ENCODE results near the gene CACNG5. TPM values are rescaled to one million over a fixed set of nuclear protein-coding genes. Genes with fewer than 3 reads are reported as not detected.

The CACNG5 gene
- total RNA-seq, 1 donor from 2014 or later, result not detected

DNA sequence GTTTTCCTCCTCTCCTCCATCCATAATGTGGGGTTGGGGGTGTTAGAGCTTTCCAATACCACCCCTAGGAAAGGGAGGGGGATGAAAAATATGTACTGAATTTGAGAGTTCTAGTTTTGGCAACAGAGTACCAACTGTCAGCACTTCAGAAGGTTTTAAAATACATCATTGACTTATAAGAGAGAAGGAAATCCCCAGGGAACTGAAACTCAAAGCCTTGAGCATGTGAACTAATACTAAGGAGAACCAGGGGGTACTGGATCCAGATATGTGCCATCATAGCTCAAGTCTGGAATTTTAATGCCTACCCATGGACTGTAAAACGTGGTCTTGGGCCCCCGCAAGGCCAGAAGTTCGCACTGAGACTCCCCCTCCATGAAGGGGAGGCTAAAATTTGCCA is 15.8 kb downstream of the CACNG5 start:
- Histone ChIP-seq H3K4me2 (ENCODE audit: low read length) (no peak overlapping the region), H2AFZ (ENCODE audit: low read depth, low read length) (no peak overlapping the region), H3K4me3 (ENCODE audit: insufficient read depth, low read depth, low read length) (no peak overlapping the region), H3K4me1 (ENCODE audit: insufficient read depth, low read length) (no peaks in the 10 kb centered on the region), H3K79me2 (ENCODE audit: insufficient read depth, low read length) (no peaks in the 10 kb centered on the region), H4K20me1 (ENCODE audit: insufficient read depth, low read length) (no peaks in the 10 kb centered on the region), H3K36me3 (ENCODE audit: insufficient read depth, low read length) (no peaks in the 10 kb centered on the region), H3K27me3 (ENCODE audit: insufficient read depth, low read length) (no peaks in the 10 kb centered on the region), H3K9me3 (ENCODE audit: insufficient read depth, low read depth, low read length) (no peaks in the 10 kb centered on the region), H3K27ac (ENCODE audit: low read depth, low read length) (no peak overlapping the region), H3K9ac (ENCODE audit: low read length) (no peak overlapping the region)
- DNase-seq (ENCODE audit: low read depth) (no peak), FAIRE-seq (no peak)
- Mint-ChIP-seq H3K4me3 (ENCODE audit: unreplicated experiment) (no peak overlapping the region), H3K36me3 (ENCODE audit: low read depth, unreplicated experiment) (no peaks in the 10 kb centered on the region), H3K27ac (ENCODE audit: unreplicated experiment) (no peak overlapping the region), H3K27me3 (ENCODE audit: low read depth, unreplicated experiment) (peaks cover 18% of the 10 kb centered on the region), H3K9me3 (ENCODE audit: unreplicated experiment) (peaks cover 15% of the 10 kb centered on the region), H3K4me1 (ENCODE audit: low read depth, unreplicated experiment) (no peaks in the 10 kb centered on the region)
- TF ChIP-seq EZH2 (IDR thresholded peaks at IDR 0.05; ENCODE audit: insufficient read depth, low read length), result no peak
- TF ChIP-seq, protein P1, sequence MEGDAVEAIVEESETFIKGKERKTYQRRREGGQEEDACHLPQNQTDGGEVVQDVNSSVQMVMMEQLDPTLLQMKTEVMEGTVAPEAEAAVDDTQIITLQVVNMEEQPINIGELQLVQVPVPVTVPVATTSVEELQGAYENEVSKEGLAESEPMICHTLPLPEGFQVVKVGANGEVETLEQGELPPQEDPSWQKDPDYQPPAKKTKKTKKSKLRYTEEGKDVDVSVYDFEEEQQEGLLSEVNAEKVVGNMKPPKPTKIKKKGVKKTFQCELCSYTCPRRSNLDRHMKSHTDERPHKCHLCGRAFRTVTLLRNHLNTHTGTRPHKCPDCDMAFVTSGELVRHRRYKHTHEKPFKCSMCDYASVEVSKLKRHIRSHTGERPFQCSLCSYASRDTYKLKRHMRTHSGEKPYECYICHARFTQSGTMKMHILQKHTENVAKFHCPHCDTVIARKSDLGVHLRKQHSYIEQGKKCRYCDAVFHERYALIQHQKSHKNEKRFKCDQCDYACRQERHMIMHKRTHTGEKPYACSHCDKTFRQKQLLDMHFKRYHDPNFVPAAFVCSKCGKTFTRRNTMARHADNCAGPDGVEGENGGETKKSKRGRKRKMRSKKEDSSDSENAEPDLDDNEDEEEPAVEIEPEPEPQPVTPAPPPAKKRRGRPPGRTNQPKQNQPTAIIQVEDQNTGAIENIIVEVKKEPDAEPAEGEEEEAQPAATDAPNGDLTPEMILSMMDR (IDR thresholded peaks at IDR 0.05; ENCODE audit: insufficient read depth, low read depth, low read length), result no peak

DNA sequence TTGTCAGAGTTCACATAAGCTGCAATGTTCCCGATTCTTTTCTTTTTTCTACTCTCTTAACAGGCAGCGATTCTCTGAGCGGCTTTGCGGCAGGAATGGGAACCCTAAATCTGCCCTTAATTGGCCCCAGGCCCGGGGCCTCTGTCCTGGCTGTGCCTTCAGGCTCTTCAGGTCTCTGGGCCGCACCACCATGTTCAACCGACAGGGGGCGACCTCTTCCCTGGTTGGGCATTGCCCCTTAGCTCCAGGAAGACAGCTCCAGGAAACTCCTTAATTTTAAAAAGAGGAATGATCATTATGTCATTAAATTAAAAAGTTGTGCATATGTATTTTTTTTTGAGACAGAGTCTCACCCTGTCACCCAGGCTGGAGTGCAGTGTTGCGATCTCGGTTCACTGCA is 20.3 kb downstream of the CACNG5 start:
- Histone ChIP-seq H3K27me3 (ENCODE audit: insufficient read depth, low read length) (peaks cover 2% of the 10 kb centered on the region), H3K9ac (ENCODE audit: low read length) (no peak overlapping the region), H3K36me3 (ENCODE audit: insufficient read depth, low read length) (no peaks in the 10 kb centered on the region), H3K4me2 (ENCODE audit: low read length) (no peak overlapping the region), H3K4me3 (ENCODE audit: insufficient read depth, low read depth, low read length) (no peak overlapping the region), H4K20me1 (ENCODE audit: insufficient read depth, low read length) (no peaks in the 10 kb centered on the region), H3K27ac (ENCODE audit: low read depth, low read length) (no peak overlapping the region), H3K79me2 (ENCODE audit: insufficient read depth, low read length) (no peaks in the 10 kb centered on the region), H3K9me3 (ENCODE audit: insufficient read depth, low read depth, low read length) (no peaks in the 10 kb centered on the region), H3K4me1 (ENCODE audit: insufficient read depth, low read length) (no peaks in the 10 kb centered on the region), H2AFZ (ENCODE audit: low read depth, low read length) (no peak overlapping the region)
- no peaks in the 10 kb centered on the region for H3K4me1 Mint-ChIP-seq (ENCODE audit: low read depth, unreplicated experiment)
- H3K4me3 Mint-ChIP-seq (ENCODE audit: unreplicated experiment), result no peak overlapping the region
- TF ChIP-seq, protein P1 (IDR thresholded peaks at IDR 0.05; ENCODE audit: insufficient read depth, low read depth, low read length), result no peak
- no peak for TF ChIP-seq EZH2 (IDR thresholded peaks at IDR 0.05; ENCODE audit: insufficient read depth, low read length)
- H3K27ac Mint-ChIP-seq (ENCODE audit: unreplicated experiment), result no peak overlapping the region
- H3K27me3 Mint-ChIP-seq (ENCODE audit: low read depth, unreplicated experiment), result peaks cover 22% of the 10 kb centered on the region
- FAIRE-seq (no peak), DNase-seq (ENCODE audit: low read depth) (no peak)
- no peaks in the 10 kb centered on the region for H3K36me3 Mint-ChIP-seq (ENCODE audit: low read depth, unreplicated experiment)
- H3K9me3 Mint-ChIP-seq (ENCODE audit: unreplicated experiment), result peaks cover 6% of the 10 kb centered on the region

DNA sequence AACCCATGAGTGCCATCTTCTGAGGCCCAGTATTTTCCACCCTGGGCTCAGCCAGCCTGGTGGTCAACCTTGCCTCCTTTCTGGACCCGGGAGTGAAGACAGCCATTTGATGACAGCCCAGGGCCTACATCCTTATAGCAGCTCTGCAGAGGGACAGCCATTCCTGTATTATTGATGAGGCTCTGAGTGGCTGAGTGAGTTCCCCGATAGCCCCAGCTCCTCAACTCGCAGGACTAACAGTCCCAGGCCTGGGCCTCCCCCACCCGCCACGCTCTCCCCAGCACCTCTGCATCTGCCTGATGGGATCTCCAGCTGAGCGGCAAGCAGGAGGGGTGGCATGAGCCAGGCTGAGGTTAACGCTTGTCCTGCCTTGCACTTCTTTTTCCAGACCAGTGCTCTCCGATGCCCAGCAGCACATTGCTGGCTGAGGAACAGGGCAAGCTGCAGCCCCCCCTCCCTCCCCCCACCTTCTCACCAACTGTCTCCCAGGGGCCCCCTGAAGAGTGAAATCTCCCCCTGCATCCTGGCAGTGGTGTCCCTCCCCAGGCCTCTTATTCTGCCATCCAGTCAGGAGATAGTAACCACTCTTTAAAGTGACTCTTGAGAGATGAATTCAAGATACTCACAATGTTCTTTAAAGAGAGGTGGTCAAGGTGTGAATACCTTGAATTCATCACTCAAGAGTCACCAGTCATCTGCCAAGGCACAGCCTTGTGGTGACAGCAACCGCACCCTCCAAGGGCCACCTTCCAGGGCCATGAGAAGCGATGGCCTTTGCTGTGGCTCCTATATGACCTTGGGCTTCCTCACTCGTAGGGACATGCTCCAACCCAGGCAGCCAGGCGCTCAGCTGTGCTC is 23.5 kb downstream of the CACNG5 start:
- FAIRE-seq, result no peak
- no peak for DNase-seq (ENCODE audit: low read depth)
- H3K27ac Mint-ChIP-seq (ENCODE audit: unreplicated experiment), result no peak overlapping the region

More for the DNA sequence above, 23.5 kb downstream of the CACNG5 start:
- peaks cover 6% of the 10 kb centered on the region for H3K9me3 Mint-ChIP-seq (ENCODE audit: unreplicated experiment)
- no peak overlapping the region for H3K4me3 Mint-ChIP-seq (ENCODE audit: unreplicated experiment)
- Histone ChIP-seq H2AFZ (ENCODE audit: low read depth, low read length) (no peak overlapping the region), H4K20me1 (ENCODE audit: insufficient read depth, low read length) (no peaks in the 10 kb centered on the region), H3K9me3 (ENCODE audit: insufficient read depth, low read depth, low read length) (no peaks in the 10 kb centered on the region), H3K4me2 (ENCODE audit: low read length) (no peak overlapping the region), H3K79me2 (ENCODE audit: insufficient read depth, low read length) (no peaks in the 10 kb centered on the region), H3K27me3 (ENCODE audit: insufficient read depth, low read length) (peaks cover 2% of the 10 kb centered on the region), H3K4me3 (ENCODE audit: insufficient read depth, low read depth, low read length) (no peak overlapping the region), H3K36me3 (ENCODE audit: insufficient read depth, low read length) (no peaks in the 10 kb centered on the region), H3K27ac (ENCODE audit: low read depth, low read length) (no peak overlapping the region), H3K9ac (ENCODE audit: low read length) (no peak overlapping the region), H3K4me1 (ENCODE audit: insufficient read depth, low read length) (no peaks in the 10 kb centered on the region)
- TF ChIP-seq, protein P1 (IDR thresholded peaks at IDR 0.05; ENCODE audit: insufficient read depth, low read depth, low read length), result no peak
- TF ChIP-seq EZH2 (IDR thresholded peaks at IDR 0.05; ENCODE audit: insufficient read depth, low read length), result no peak
- peaks cover 12% of the 10 kb centered on the region for H3K27me3 Mint-ChIP-seq (ENCODE audit: low read depth, unreplicated experiment)
- no peaks in the 10 kb centered on the region for H3K36me3 Mint-ChIP-seq (ENCODE audit: low read depth, unreplicated experiment)
- H3K4me1 Mint-ChIP-seq (ENCODE audit: low read depth, unreplicated experiment), result no peaks in the 10 kb centered on the region

All from astrocyte (in vitro differentiated cells and primary cell).